Spleen (tissue), 7 donors: ENCODE data around the gene EIF3A.

Experiments used
- CTCF ChIP-seq, 11 experiments: fragments of 200-600 bp in 7 of 11; fragments of 450-650 bp in 4 of 11; sonication (generic) in 4 of 11; IDR thresholded peaks in 8 of 11; conservative IDR thresholded peaks in 3 of 11; 1 replicate in 7 of 11; 2 replicates in 4 of 11; pipeline versions ENCODE4 v1.4.0 to v1.8.0; 2016 to 2021; ENCODE audit warnings: antibody characterized with exemption in 11 of 11, inconsistent platforms in 4 of 11, mild to moderate bottlenecking in 1 of 11
- POLR2A ChIP-seq, 3 donors: fragments of 450-650 bp; IDR thresholded peaks; one replicate each; pipeline ENCODE4 v1.5.1; 2017; ENCODE audit warnings: antibody characterized with exemption in 3 of 3, mild to moderate bottlenecking in 1 of 3
- donor health status: DM: no; HTN: no; CAD: no; lungs with moderate emphysema.
- donor health status: DM: no; HTN: no; CAD: no.
- donor health status: DM: no; HTN: no; CAD: no.

- TF ChIP-seq CTCF (IDR thresholded peaks at IDR 0.05 in 8 of 11, conservative IDR thresholded peaks at IDR 0.05 in 3 of 11), result no peak
- TF ChIP-seq POLR2A (IDR thresholded peaks at IDR 0.05), result no peak
These were observed 4.3 kb upstream of the EIF3A start for GRCh38 chr10:119084896-119085295.
